ENCODE data around the gene NUDT21.

GRCh38 chr16:56411123-56411522 is 40.0 kb downstream of the NUDT21 start:
- TF ChIP-seq CTCF (IDR thresholded peaks at IDR 0.05) (no peak), POLR2A (IDR thresholded peaks at IDR 0.05) (no peak), EP300 (IDR thresholded peaks at IDR 0.05) (no peak), POLR2AphosphoS5 (IDR thresholded peaks at IDR 0.05) (no peak)

Data from upper lobe of left lung (tissue), 4 donors.